HepG2 (cell line): ENCODE results near the gene PRCD. TPM values are rescaled to one million over a fixed set of nuclear protein-coding genes. Genes with fewer than 3 reads are reported as not detected.
A peak's percentile ranks its signal among the peaks of the same experiment; 100 is the strongest.

Source experiments
- ATAC-seq: fragments of 200-7000 bp; cut with Tn5 transposase; 3 replicates; pipeline ENCODE4 v1.9.1; 2020; ENCODE audit warnings: mild to moderate bottlenecking, moderate library complexity
- BruUV-seq: library from RNA; stranded (reverse); fragments of 400-500 nt; replicated peaks from 2 replicates; lab custom pipeline; 2021; lab: Mats Ljungman, UMichigan
- CTCF ChIA-PET: fragments of 300-600 bp; formaldehyde crosslinking; extraction: SDS; loops from one replicate; lab custom pipeline; 2021; ENCODE audit warnings: low total read pairs, inconsistent platforms, low intra/inter-chr PET ratio; lab: Yijun Ruan, JAX
- POLR2A ChIA-PET: fragments of 350-600 bp; sonication (Branson Sonifier 250); formaldehyde crosslinking; loops from one replicate; lab custom pipeline; 2020; ENCODE audit warnings: antibody characterized with exemption, inconsistent platforms; lab: Yijun Ruan, JAX
- DNase-seq: peaks from one replicate; pipeline ENCODE4 v3.0.0-alpha.2; 2015; ENCODE audit warnings: low spot score
- FAIRE-seq: peaks from 3 replicates; lab custom pipeline; 2011; peaks lifted over from hg19 to GRCh38; lab: Jason Lieb, UNC
- H2AFZ ChIP-seq: one replicate; pipeline ENCODE4 v1.6.1; 2011; ENCODE audit warnings: low read length, inconsistent platforms
- H3K27ac ChIP-seq: fragments of 300-600 bp; 3 replicates; pipeline ENCODE4 v1.8.0; 2011; ENCODE audit warnings: mixed run types, mild to moderate bottlenecking, mixed read lengths, low read length, inconsistent platforms; ENCODE audit not compliant: insufficient read depth; ENCODE audit errors: extremely low read length
- H3K27me3 ChIP-seq, 2 experiments: fragments of 200-600 bp in 1 of 2; 2 replicates in 1 of 2; 3 replicates in 1 of 2; pipeline versions ENCODE4 v1.6.0 to v1.8.0; 2011; ENCODE audit warnings: low read length in 2 of 2, mild to moderate bottlenecking in 2 of 2, moderate library complexity in 2 of 2, inconsistent platforms in 1 of 2; ENCODE audit not compliant: insufficient read depth in 2 of 2, control insufficient read depth in 1 of 2
- H3K36me3 ChIP-seq, 2 experiments: fragments of 200-600 bp in 1 of 2; replicated peaks in 1 of 2; 2 replicates in 1 of 2; 3 replicates in 1 of 2; pipeline versions ENCODE4 v1.5.1 to v1.8.0; 2011; ENCODE audit warnings: low read length in 2 of 2, inconsistent platforms in 1 of 2; ENCODE audit not compliant: insufficient read depth in 2 of 2, control insufficient read depth in 1 of 2
- H3K4me1 ChIP-seq: 2 replicates; pipeline ENCODE4 v1.5.1; 2012; ENCODE audit warnings: low read length, inconsistent platforms; ENCODE audit not compliant: insufficient read depth
- H3K4me2 ChIP-seq: 2 replicates; pipeline ENCODE4 v1.6.0; 2011; ENCODE audit warnings: low read depth, low read length, inconsistent platforms
- H3K4me3 ChIP-seq, 3 experiments: fragments of 200-600 bp in 1 of 3; sonication (generic), shearing (Covaris generic) in 1 of 3; replicated peaks in 1 of 3; 2 replicates each; pipeline ENCODE4 v1.5.1; 2011 to 2016; ENCODE audit warnings: low read length in 3 of 3, inconsistent platforms in 2 of 3, low read depth in 2 of 3, mild to moderate bottlenecking in 2 of 3, control low read depth in 1 of 3, mixed read lengths in 1 of 3; ENCODE audit not compliant: insufficient read depth in 1 of 3
- H3K79me2 ChIP-seq: one replicate; pipeline ENCODE4 v1.6.1; 2011; ENCODE audit warnings: low read length, inconsistent platforms; ENCODE audit not compliant: insufficient read depth
- H3K9ac ChIP-seq: 2 replicates; pipeline ENCODE4 v1.6.0; 2011; ENCODE audit warnings: mild to moderate bottlenecking, low read depth, low read length, inconsistent platforms; ENCODE audit not compliant: insufficient read depth
- H3K9me3 ChIP-seq: 2 replicates; pipeline ENCODE4 v1.5.1; 2012; ENCODE audit warnings: mild to moderate bottlenecking, low read length
- H4K20me1 ChIP-seq: 2 replicates; pipeline ENCODE4 v1.6.0; 2011; ENCODE audit warnings: inconsistent platforms, mild to moderate bottlenecking, low read length, moderate library complexity; ENCODE audit not compliant: insufficient read depth
- HDAC6 ChIP-seq: fragments of 200-600 bp; sonication (generic); IDR thresholded peaks from 2 replicates; pipeline ENCODE4 v1.7.0; 2017; ENCODE audit warnings: mild to moderate bottlenecking, antibody characterized with exemption, low read length, low read depth
- MED1 ChIP-seq: sonication (generic); formaldehyde crosslinking; IDR thresholded peaks from 2 replicates; pipeline ENCODE4 v1.4.0; 2020; ENCODE audit warnings: missing genetic modification reagents
- SNAI1 ChIP-seq: sonication (generic); formaldehyde crosslinking; IDR thresholded peaks from 2 replicates; pipeline ENCODE4 v1.5.0; 2020; ENCODE audit warnings: mild to moderate bottlenecking, missing genetic modification reagents, borderline replicate concordance
- SNRNP70 ChIP-seq: fragments of 200-400 bp; formaldehyde crosslinking; IDR thresholded peaks from 2 replicates; pipeline ENCODE4 v1.6.1; 2017; ENCODE audit warnings: mild to moderate bottlenecking, low read depth, low read length, moderate library complexity
- THAP11 ChIP-seq: IDR thresholded peaks from 2 replicates; pipeline ENCODE4 v1.6.1; 2016; ENCODE audit warnings: missing biosample characterization, missing genetic modification reagents
- U2AF1 ChIP-seq: fragments of 200-400 bp; formaldehyde crosslinking; optimal IDR thresholded peaks from 2 replicates; pipeline ENCODE3; 2017; ENCODE audit warnings: mild to moderate bottlenecking, low read depth, low read length
- ZBTB14 ChIP-seq: sonication (generic); formaldehyde crosslinking; IDR thresholded peaks from 2 replicates; pipeline ENCODE4 v1.4.0; 2020; ENCODE audit warnings: missing genetic modification reagents
- ZNF451 ChIP-seq: sonication (generic); formaldehyde crosslinking; IDR thresholded peaks from 2 replicates; pipeline ENCODE4 v1.5.0; 2020; ENCODE audit warnings: mild to moderate bottlenecking, missing genetic modification reagents
- ZNF510 ChIP-seq: sonication (generic); formaldehyde crosslinking; IDR thresholded peaks from 2 replicates; pipeline ENCODE4 v1.4.0; 2020; ENCODE audit warnings: low read depth, mild to moderate bottlenecking, missing genetic modification reagents
- ZNF563 ChIP-seq: sonication (generic); formaldehyde crosslinking; IDR thresholded peaks from 2 replicates; pipeline ENCODE4 v1.8.0; 2022; ENCODE audit warnings: mild to moderate bottlenecking, moderate library complexity, missing genetic modification reagents
- ZNF747 ChIP-seq: sonication (generic); formaldehyde crosslinking; IDR thresholded peaks from 2 replicates; pipeline ENCODE4 v1.8.1; 2023; ENCODE audit warnings: missing genetic modification reagents, mild to moderate bottlenecking, borderline replicate concordance
- WGBS: methylation state at CpG from one replicate; pipeline ENCODE4 v1.1.6; 2017; ENCODE audit warnings: low lambda C conversion rate; 5-methylcytosine and 5-hydroxymethylcytosine counted together
- in situ Hi-C: cut with HindIII; loops from 2 replicates; pipeline ENCODE4 v1.10.0; 2017; ENCODE audit warnings: low pct_unique_long_range_greater_than_20kb; ENCODE audit not compliant: extremely low pct_ligation_motif_present
- intact Hi-C: fragments of 100-400 bp; cut with micrococcal nuclease; formaldehyde crosslinking; loops from one replicate; pipeline ENCODE4 v1.10.0; 2022; ENCODE audit not compliant: unreplicated experiment
- polyA plus RNA-seq, 8 experiments: library from polyadenylated mRNA; depleted of rRNA in 3 of 8; stranded (reverse) in 7 of 8; unstranded in 1 of 8; fragments of >200 nt; fragmentation: Illumina TruSeq in 4 of 8; extraction: Trizol in 4 of 8; gene quantifications; 2 replicates each; pipeline versions ENCODE4 v1.2.1 to v1.2.3, GENCODE V29; 2011 to 2016; ENCODE audit warnings: low read depth in 4 of 8, missing spikeins in 1 of 8, mixed read lengths in 1 of 8; ENCODE audit not compliant: insufficient read depth in 1 of 8
- total RNA-seq, 5 experiments: library from RNA; depleted of rRNA; stranded (reverse); fragments of >200 nt; fragmentation: Illumina TruSeq; extraction: Trizol; gene quantifications; 2 replicates each; pipeline ENCODE4 v1.2.3, GENCODE V29; 2016; ENCODE audit warnings: low read depth in 1 of 5
- TF ChIP-seq, protein P1 (sequence below): sonication (generic); formaldehyde crosslinking; IDR thresholded peaks from 2 replicates; pipeline ENCODE4 v1.9.0; 2022; ENCODE audit warnings: missing genetic modification reagents, mild to moderate bottlenecking, borderline replicate concordance
- TF ChIP-seq, protein P2 (sequence below): sonication (generic); formaldehyde crosslinking; IDR thresholded peaks from 2 replicates; pipeline ENCODE4 v1.5.0; 2020; ENCODE audit warnings: mild to moderate bottlenecking, missing genetic modification reagents, moderate library complexity

The PRCD gene
- total and polyA plus RNA-seq, 2 of the 13 experiments (the other 11 are each of a cell fraction or from before 2014, with no cell fraction given), result 0.51 TPM; not detected in 1

- 0 out of 2 replicates have a peak overlapping the region, but pooled peaks have one; percentile 8 for H3K9ac ChIP-seq
- FAIRE-seq (no peak), ATAC-seq (peak; percentile 13), DNase-seq (peak; percentile 61)
- no peaks in the 10 kb centered on the region for H3K36me3 ChIP-seq
- ChIA-PET POLR2A (interaction anchor here (1.0 to 4.0 kb wide), 6 partner anchors 11 to 31 kb away, joined by 3 to 19 read pairs (median 8); partner anchors contain the start of gene PRCD), CTCF (no interaction called here)
- in situ Hi-C loops, result no loop called here
- BruUV-seq, result no TSS peak
- intact Hi-C loops, result no loop called here
- no peak overlapping the region for H2AFZ ChIP-seq
- peak overlapping the region in 1 of 3 experiments; percentile 35; a peak in 1 of 6 replicates for H3K4me3 ChIP-seq
- H3K79me2 ChIP-seq, result no peaks in the 10 kb centered on the region
- H3K27ac ChIP-seq, result peak overlapping the region; percentile 60
- H3K4me2 ChIP-seq, result peak overlapping the region; percentile 48
- no peaks in the 10 kb centered on the region for H3K27me3 ChIP-seq
- H4K20me1 ChIP-seq, result no peaks in the 10 kb centered on the region
- WGBS, result 45% methylated on average over 15 of the region's 20 CpGs
- H3K4me1 ChIP-seq, result peaks cover 91% of the 10 kb centered on the region
- H3K9me3 ChIP-seq, result no peaks in the 10 kb centered on the region
- TF ChIP-seq SNRNP70, result no peak
- TF ChIP-seq ZNF563, result 0 out of 2 replicates have a peak, but pooled peaks have one; percentile 78
- peak; percentile 86 for TF ChIP-seq U2AF1
- peak; percentile 65; the same call in 1 of the 2 replicates for TF ChIP-seq ZNF747 (CRISPR knock-in tag)
- TF ChIP-seq SNAI1 (CRISPR knock-in tag), result no peak
- TF ChIP-seq, protein P1, sequence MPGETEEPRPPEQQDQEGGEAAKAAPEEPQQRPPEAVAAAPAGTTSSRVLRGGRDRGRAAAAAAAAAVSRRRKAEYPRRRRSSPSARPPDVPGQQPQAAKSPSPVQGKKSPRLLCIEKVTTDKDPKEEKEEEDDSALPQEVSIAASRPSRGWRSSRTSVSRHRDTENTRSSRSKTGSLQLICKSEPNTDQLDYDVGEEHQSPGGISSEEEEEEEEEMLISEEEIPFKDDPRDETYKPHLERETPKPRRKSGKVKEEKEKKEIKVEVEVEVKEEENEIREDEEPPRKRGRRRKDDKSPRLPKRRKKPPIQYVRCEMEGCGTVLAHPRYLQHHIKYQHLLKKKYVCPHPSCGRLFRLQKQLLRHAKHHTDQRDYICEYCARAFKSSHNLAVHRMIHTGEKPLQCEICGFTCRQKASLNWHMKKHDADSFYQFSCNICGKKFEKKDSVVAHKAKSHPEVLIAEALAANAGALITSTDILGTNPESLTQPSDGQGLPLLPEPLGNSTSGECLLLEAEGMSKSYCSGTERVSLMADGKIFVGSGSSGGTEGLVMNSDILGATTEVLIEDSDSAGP (CRISPR knock-in tag), result 0 out of 2 replicates have a peak, but pooled peaks have one; percentile 22
- TF ChIP-seq HDAC6, result no peak
- no peak for TF ChIP-seq ZBTB14 (CRISPR knock-in tag)
- no peak for TF ChIP-seq ZNF451 (CRISPR knock-in tag)
- peak; percentile 12; the same call in 1 of the 2 replicates for TF ChIP-seq MED1 (CRISPR knock-in tag)
- 0 out of 2 replicates have a peak, but pooled peaks have one; percentile 5 for TF ChIP-seq THAP11 (CRISPR knock-in tag)
- TF ChIP-seq, protein P2, sequence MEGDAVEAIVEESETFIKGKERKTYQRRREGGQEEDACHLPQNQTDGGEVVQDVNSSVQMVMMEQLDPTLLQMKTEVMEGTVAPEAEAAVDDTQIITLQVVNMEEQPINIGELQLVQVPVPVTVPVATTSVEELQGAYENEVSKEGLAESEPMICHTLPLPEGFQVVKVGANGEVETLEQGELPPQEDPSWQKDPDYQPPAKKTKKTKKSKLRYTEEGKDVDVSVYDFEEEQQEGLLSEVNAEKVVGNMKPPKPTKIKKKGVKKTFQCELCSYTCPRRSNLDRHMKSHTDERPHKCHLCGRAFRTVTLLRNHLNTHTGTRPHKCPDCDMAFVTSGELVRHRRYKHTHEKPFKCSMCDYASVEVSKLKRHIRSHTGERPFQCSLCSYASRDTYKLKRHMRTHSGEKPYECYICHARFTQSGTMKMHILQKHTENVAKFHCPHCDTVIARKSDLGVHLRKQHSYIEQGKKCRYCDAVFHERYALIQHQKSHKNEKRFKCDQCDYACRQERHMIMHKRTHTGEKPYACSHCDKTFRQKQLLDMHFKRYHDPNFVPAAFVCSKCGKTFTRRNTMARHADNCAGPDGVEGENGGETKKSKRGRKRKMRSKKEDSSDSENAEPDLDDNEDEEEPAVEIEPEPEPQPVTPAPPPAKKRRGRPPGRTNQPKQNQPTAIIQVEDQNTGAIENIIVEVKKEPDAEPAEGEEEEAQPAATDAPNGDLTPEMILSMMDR (CRISPR knock-in tag), result peak; percentile 22; the same call in 1 of the 2 replicates
- TF ChIP-seq ZNF510 (CRISPR knock-in tag), result 0 out of 2 replicates have a peak, but pooled peaks have one; percentile 74
Observed at GRCh38 chr17:76529224-76530094, 10.4 kb upstream of the PRCD start.
